GM18870 (cell line): Measurements from ENCODE around the gene SSBP3.
"Not testable (repeated sequence)": the region's sequence is repeated elsewhere in the genome, so short reads cannot be mapped to it uniquely, and the experiment has no call there.

Source experiments
- ATAC-seq: cut with Tn5 transposase; IDR thresholded peaks from one replicate; pipeline ENCODE4 v1.9.1; 2021; ENCODE audit warnings: moderate library complexity; ENCODE audit not compliant: unreplicated experiment

Gene SSBP3

DNA sequence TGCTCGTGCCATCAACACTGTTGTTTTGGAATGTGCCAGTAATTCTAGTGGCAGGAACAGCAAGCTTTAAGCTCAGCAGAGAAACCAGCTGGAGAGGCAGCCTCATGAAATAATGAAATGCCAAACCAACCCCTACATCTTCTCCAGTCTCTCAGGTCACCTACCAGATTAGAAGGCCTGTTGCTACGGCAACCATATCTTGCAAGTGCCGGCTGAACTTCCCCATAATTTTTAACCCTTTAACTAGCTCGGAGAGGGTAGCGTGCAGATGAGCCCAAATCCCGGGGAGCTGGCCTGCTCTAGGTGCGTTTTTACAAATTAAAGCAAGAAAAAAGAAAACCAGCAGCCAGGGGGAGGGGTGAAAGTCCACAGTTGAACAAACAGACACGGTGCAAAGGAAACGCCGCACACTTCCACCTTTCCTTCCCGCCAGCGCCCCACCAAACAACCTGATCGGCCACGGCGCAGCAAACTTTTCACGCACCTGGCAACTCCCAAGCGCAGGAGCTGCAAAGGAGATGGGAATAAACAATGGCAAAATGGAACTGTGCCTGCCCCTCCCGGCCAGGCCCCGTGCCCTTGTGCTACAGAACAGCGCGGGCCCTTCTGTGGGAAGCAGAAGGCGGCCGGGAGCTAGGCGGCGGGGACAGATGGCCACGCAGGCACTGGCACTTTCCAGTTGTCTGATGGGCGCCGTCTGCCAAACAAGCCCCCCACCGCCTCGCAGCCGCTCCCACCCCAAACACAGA is 50.1 kb downstream of the SSBP3 start:
- no peak for ATAC-seq

DNA sequence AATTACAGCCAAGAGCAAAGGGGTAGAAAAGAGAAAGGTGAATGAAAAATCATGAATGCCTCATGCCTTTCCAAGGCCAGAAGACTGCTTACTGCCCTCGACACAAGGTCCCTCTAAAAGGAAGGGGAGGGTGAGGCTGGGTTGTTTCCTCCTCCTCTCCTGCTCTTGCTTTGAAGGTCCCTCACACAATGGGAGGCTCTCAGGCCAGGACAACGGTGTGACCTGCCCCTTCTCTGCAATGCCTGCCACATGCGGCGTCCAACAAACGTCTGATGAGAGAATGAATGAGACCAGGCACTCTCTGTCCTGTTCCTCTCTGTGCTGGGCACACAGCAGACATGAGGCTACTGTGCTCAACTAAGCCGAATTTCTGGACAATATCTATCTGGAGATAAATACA is 51.3 kb downstream of the SSBP3 start:
- ATAC-seq = no peak

DNA sequence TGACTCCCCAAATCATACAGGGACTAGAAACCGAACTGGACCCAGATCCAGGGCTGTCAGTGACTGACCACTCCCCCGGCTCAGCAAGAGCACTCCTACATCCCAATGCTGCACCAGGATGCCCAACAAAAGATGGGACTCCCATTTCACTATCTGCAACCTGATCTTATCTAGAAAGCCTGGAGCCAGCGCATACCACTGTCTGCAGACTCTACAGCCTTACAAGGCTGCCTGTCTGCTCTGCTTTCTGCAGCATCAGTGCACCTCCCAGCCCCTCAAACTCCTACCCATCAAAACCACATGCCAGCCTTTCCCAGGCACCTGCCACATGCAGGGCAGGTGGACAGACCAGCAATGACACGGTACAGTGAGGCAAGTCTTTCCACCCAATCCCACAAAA is 52.2 kb downstream of the SSBP3 start:
- ATAC-seq = no peak

DNA sequence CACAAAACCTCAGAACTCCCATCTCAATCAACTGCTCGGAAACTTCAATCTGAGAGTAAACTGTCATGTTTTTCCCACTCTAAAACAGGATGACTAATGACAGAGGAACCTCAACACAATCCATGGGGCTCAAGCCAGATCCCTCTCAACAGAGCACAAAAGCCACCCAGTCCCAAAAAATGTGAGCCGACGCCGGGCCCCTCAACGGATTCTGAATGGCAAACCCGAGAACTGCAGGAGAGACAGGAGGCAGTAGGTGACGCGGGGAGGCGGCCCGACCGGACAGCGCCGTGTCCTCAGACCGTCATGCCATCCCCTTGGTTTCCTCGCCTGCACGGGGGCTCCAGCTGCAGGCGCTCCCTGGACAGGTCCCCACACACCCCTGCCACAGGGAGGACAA is 53.4 kb downstream of the SSBP3 start:
- no peak for ATAC-seq

DNA sequence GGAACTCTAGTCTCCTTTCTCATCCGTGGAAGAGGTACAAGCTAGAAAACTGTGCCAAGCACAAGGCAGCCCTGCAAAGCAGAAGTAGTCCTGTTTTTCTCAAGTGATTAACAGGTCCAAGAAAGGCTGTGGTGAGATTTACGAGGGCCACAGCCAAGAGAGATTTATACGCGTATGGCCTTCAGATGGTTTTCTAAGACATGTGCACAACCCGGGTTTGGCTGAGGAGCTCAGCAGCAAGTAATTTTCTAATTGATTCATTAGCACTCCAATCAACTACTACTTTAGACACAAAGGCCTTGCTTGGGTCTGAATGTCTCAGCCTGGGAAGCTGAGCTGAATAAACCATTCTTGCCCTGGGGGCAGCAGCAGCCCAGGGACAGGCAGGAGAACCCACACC is 55.8 kb downstream of the SSBP3 start:
- ATAC-seq = no peak

DNA sequence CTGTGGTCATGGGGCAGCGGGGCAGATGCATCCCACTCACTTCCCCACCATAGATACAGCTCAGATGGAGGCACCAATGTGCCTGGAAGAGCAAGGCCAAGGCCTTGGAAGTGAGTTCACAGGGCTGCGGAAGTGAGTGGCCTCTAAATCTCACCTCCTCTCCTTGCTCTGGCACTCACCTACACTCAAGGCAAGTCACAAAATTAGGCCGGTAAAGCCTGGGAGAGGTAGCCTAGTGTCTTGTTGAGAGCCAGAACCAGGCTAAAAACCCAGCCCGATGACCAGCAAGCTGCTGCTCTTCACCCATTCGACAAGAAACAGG is 57.5 kb downstream of the SSBP3 start:
- no peak for ATAC-seq

DNA sequence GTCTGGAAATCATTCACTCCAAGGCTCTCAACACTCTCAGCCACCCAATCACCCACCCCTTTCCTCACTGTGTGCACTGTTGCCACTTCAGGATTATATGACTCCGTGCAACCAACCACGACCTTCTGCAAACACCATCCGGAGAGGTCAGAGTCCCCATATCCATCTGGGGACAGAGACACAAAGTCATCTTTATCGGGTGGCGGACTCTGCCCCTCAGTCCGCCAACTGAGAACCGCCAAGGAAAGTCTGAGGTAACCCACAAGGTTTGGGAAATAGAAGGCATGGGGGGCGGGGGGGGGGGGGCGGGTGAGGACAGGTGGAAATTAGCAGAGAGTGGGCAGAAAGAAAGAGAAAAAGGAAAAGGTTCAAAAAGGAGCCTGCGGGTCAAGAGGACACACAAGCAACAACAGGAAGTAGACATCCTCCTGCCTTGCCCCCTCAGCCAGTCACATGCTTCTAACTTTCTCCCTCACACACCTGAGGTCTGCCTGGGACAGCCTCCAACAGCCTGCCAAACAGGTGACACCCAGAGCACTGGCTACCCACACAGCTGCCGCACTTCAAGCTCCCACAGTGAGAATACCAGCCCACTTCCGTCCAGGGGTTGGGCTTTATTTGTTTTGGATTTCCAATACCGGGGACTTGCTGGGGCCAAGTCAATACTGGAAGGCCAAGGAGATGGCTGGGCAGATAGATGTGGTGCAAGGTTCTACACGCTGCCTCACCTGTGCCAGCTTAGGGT is 58.1 kb downstream of the SSBP3 start:
- ATAC-seq = no peak

DNA sequence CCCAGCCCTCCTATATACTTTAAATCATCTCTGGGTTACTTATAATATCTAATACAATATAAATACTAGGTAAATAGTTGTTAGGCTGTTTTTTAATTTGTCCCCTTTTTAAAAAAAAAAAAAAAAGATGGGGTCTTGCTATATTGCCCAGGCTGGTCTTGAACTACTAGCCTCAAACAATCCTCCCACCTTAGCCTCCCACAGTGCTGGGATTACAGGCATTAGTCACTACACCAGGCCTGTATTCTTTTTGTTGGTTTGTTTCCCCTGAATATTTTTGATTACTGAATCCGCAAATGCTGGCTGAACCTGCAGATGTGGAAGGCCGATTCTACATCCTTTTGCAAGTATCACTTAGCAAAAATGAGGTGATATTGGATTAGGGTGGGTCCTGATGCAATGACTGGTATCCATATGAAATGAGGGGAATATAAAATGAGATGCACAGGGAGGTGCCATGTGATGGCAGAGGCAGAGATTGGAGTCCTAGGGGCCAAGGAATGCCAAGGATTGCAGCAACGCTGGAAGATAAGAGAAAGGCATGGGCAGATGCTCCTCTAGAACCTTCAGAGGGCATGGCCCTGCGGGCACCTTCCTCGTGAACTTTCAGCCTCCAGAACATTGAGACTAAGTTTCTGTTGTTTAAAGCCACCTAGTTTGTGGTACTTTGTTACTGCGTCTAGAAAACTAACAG is 58.8 kb downstream of the SSBP3 start:
- no peak for ATAC-seq

DNA sequence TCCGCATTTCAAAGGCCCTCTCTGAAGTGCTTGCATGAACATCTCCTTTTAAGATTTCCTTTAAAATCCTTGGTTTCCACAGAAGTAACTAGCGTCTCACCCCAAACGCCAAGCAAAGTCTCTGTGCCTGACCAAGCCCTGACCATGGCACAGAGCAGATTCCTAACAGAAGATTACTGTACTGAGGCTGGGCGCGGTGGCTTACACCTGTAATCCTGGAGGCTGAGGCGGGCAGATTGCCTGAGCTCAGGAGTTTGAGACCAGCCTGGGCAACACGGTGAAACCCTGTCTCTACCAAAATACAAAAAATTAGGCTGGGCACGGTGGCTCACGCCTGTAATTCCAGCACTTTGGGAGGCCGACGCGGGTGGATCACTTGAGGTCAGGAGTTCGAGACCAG is 60.6 kb downstream of the SSBP3 start:
- not testable (repeated sequence) for ATAC-seq

DNA sequence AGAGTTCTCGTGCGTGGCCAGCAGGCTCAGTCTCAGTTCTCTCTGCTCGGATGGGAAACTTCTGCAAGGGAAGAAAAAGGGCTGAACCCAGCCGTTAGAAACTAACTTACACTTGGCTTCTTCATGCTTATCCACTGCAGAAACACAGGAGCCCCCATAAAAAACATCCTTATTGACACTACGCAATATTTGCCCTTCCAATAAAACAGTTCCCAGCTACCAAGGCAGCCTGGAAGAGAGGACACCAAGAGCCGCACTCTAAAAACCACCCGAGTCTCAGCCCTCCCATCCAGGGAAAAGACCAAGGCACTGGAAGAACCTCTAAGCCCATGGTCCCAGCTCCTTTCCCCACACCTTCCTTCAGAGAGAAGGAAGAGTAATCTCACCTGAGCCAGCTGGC is 61.1 kb downstream of the SSBP3 start:
- no peak for ATAC-seq

DNA sequence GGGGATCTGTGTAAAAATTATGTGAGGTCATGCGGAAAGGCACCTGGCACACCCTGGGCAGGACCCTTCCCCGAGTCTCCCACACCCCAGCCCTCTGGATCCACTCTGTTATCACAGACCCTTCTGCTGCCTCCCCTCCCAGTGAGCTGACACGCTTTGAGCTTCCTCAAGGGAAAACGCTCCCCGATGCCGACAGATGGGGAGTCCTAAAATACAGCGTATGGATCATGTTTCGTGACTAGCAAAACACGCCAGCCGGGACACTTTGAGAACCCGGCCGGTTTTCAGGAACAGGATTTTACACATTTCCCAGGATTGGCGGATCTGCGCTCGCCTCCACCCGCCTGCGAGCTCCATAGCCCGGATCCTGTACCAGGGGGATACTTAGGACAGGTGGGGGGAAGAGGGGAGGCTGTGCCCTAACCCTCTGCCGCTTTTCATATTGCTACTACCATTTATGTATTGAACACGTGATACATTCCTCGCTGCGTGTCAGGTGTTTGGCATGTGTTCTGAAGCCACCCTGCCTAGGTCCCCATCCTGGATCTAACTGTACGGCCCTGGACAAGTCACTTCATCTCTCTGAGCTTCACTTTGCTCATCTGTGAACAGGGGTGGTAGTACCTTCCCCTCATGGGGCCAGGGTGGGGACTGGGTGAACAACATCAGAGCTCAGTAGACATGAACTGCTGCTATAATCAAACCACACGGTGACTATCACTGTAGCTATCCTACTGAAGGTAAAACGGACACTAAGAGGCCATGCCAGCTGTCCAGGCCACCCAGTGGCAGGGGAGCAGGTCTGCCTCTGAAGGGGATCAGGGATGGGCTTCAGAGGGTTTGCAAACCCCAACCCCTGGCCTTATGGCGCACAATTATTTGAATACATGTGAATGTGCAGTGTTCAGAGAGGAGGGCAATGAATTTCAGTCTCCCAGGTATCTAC is 63.2 kb downstream of the SSBP3 start:
- ATAC-seq = no peak

DNA sequence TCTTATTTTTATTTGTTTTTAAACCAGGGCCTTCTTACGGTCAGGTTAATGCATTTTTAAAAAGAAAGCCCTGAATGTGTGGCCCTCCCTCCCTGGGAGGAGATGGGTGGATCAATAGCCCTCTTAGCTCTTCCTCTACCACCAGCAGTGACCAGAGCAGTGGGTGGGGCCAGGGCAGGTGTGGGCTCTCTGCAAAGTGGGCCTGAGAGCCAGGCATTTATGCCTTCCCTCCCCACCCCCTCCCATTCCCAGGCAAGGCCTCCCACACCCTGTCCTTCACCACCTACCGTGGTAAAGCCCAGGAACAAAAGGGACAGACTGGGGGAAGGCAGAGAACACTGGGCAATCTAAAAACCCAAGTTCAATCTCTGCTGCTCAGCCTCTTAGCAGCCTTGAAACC is 63.9 kb downstream of the SSBP3 start:
- ATAC-seq = no peak

DNA sequence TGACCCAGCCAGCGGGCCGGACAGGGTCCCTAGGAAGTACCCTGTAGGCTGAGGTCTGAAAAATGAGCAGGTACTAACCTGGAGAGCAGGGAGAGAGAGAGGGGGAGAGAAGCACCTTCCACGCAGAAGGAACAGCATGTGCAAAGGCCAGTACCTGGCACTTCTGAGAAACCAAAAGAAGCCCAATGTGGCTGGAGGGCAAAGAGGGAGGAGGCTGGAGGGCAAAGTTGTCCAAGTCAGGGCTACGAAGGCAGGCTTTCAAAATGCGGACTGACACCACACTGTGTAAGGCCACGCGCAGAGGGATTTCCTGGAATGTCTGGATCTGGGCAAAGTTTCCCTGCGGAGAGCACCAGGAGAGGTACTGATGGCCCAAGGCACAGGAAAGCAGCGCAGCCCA is 64.4 kb downstream of the SSBP3 start:
- ATAC-seq = no peak

DNA sequence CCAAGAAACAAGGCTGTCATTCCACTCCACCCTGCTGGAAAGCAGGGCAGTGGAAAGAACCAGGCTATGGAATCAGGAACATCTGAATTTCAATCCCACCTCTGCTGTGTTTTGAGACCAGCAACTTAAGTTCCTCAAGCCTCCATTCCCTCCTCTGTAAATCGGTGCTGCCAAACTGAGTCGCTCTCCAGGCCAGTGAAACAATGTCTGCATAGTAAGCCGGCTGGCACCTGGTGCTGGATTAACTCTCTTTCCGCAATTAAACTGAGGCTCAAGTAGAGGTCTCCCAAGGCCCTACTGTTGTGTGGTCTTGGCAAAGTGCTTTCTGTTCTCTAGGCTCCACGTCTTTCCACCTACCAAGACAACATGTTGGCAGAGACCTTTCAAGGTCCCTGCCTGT is 65.3 kb downstream of the SSBP3 start:
- no peak for ATAC-seq

DNA sequence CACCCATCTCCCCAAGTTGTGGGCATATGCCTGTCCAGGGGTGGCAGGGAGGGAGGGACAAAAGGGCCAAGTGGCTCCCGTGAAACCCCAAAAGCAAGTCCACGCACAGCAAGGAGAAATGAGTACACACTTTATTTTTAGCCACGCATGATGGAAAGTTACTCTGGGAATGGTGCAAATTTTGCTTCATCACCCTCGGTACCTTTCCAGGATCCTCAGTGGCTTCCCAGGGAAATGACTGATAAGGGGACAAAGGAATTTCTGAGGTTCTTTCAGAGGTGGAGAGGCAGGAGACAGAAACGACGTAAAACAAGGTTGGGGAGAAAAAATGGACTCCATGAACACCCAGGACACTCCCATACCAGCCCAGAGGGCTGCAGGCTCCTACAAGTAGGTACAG is 65.8 kb downstream of the SSBP3 start:
- no peak for ATAC-seq

DNA sequence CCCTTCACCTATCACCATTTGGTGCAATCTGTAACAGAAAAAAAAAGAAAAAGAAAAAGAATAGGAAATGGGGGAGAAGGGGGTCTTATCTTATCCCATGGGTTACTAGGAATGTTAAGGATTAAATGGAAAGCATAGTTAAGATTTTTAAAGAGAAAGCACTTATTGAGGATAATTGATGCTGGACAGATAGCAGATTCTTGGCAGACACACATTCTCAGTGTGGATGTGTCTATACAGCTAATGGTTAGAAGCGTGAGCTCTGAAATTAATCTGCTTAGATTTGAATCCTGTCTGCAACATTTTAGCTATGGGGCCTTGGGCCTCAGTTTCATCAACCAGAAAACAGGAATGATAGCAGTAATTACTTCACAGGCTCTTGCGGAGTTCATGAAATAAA is 67.1 kb downstream of the SSBP3 start:
- ATAC-seq = no peak

DNA sequence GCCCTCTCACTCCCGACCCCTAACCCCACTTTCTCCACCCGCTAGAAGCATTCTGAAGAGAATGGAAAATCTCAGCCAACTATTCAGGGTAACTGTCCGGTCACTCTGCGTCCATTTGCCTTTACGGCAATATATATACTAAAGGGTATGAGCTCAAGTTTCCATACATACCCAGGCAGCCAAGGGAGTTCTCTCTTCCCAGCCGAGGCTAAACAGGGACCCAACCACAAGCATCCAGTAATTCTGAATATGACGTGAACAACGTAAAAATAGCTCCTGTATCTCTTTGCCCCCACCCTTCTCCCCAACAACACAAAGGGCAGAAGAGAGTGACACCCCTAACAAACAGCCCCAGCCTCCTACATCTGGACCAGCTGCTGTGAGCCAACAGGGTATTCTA is 67.7 kb downstream of the SSBP3 start:
- ATAC-seq = no peak

DNA sequence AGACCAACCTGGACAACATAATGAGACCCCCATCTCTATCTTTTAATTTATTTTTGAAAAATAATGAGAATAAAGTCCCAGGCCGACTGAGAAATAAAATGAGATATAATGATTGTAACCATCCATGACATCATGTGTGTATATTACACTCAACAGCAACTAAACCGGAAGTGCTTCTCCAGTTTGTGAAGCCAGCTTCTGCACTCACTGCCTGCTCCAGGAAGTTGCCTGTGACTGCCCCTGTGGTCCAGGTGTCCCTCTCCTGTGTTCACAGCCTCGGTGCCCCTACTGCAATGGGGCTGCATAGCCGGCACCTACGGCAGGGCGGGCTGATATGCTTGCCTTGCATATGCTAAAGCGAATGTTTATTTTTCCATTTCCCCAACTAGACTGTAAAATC is 68.3 kb downstream of the SSBP3 start:
- no peak for ATAC-seq

DNA sequence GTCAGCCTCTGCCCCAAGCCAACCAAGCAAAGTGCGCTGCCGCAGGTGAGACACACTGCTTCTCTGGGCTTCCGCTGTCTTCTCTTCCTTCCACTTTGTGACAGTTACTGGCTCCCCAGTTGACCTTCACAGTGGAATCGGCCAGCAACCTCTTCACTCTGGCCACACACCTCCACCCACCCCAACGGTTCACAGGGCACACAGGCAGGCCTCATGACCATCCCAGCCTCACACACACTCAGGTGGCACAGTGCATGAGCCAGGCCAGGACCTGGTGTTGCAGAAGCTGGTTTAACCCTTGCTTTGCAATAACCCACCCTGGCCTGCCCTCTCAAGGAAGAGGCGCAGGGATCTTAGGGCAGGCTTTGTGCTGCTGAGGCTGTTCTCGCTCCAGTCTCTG is 69.2 kb downstream of the SSBP3 start:
- ATAC-seq = no peak

DNA sequence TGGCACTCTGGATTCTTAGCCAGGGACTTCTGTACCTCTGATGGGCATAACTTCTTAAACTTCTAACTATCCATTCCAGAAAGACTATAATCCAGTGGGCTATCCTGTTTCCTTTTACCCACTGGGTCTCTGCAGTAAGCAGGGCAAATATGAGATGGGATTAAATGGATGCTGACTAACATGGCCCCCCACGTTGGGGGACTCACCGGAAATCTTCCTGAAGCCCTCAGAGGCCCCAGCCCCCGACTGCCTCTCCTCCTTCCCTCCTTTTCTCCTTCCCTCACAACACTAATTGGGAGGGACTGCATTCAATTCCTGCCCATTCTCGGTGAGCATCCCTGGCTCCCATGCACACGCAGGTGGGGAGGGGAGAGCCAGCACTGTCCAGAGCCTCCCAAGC is 70.1 kb downstream of the SSBP3 start:
- ATAC-seq = no peak

DNA sequence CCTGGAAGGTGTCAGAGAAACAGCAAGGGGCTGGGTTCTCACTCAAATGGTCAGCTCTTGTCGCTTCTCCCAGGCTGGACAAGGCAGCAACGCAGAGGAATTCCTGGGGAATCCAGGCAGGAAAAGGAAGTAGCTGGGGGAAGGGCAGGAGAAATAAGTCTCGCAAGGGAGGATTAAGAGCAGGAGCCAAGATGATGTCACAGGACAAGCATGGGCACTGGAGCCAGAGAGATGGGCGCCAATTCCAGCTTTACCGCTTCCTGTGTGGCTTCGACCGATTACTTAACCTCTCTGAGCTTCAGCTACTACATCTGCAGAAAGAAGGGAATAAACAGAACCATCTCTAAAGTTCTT is 70.5 kb downstream of the SSBP3 start:
- no peak for ATAC-seq
